Measurements from ENCODE around the gene FKBP6. TPM values are rescaled to one million over a fixed set of nuclear protein-coding genes. Genes with fewer than 3 reads are reported as not detected.
"Not testable (repeated sequence)": the region's sequence is repeated elsewhere in the genome, so short reads cannot be mapped to it uniquely, and the experiment has no call there.

FKBP6 gene
- total RNA-seq, 1 donor from 2014 or later, result not detected

GRCh38 chr7:73397521-73398281 lies 69.7 kb downstream of the FKBP6 start:
- Histone ChIP-seq H3K4me2 (ENCODE audit: low read length) (no peak overlapping the region), H3K27ac (ENCODE audit: low read depth, low read length) (no peak overlapping the region), H3K36me3 (ENCODE audit: insufficient read depth, low read length) (no peaks in the 10 kb centered on the region), H3K27me3 (ENCODE audit: insufficient read depth, low read length) (no peaks in the 10 kb centered on the region), H3K4me1 (ENCODE audit: insufficient read depth, low read length) (no peaks in the 10 kb centered on the region), H3K9ac (ENCODE audit: low read length) (no peak overlapping the region), H3K4me3 (ENCODE audit: insufficient read depth, low read depth, low read length) (no peak overlapping the region), H2AFZ (ENCODE audit: low read depth, low read length) (no peak overlapping the region), H3K9me3 (ENCODE audit: insufficient read depth, low read depth, low read length) (no peaks in the 10 kb centered on the region), H4K20me1 (ENCODE audit: insufficient read depth, low read length) (no peaks in the 10 kb centered on the region), H3K79me2 (ENCODE audit: insufficient read depth, low read length) (no peaks in the 10 kb centered on the region)
- no peak for FAIRE-seq
- TF ChIP-seq CTCF (IDR thresholded peaks at IDR 0.05; ENCODE audit: insufficient read depth, low read depth, low read length) (no peak), EZH2 (IDR thresholded peaks at IDR 0.05; ENCODE audit: insufficient read depth, low read length) (no peak)
- no peak overlapping the region for H3K4me3 Mint-ChIP-seq (ENCODE audit: unreplicated experiment)
- H3K36me3 Mint-ChIP-seq (ENCODE audit: low read depth, unreplicated experiment), result no peaks in the 10 kb centered on the region
- no peak for DNase-seq (ENCODE audit: low read depth)
- H3K9me3 Mint-ChIP-seq (ENCODE audit: unreplicated experiment), result peaks cover 3% of the 10 kb centered on the region
- no peak overlapping the region for H3K27ac Mint-ChIP-seq (ENCODE audit: unreplicated experiment)
- H3K4me1 Mint-ChIP-seq (ENCODE audit: low read depth, unreplicated experiment), result no peaks in the 10 kb centered on the region
- H3K27me3 Mint-ChIP-seq (ENCODE audit: low read depth, unreplicated experiment), result peaks cover 4% of the 10 kb centered on the region

- H3K9me3 Mint-ChIP-seq (ENCODE audit: unreplicated experiment); H3K27me3 ChIP-seq (ENCODE audit: insufficient read depth, low read length); FAIRE-seq; H3K27me3 Mint-ChIP-seq (ENCODE audit: low read depth, unreplicated experiment); H3K9ac ChIP-seq (ENCODE audit: low read length); H3K4me1 ChIP-seq (ENCODE audit: insufficient read depth, low read length); H3K36me3 Mint-ChIP-seq (ENCODE audit: low read depth, unreplicated experiment); H3K4me3 Mint-ChIP-seq (ENCODE audit: unreplicated experiment); H3K27ac Mint-ChIP-seq (ENCODE audit: unreplicated experiment); H3K4me1 Mint-ChIP-seq (ENCODE audit: low read depth, unreplicated experiment); H3K79me2 ChIP-seq (ENCODE audit: insufficient read depth, low read length); H3K9me3 ChIP-seq (ENCODE audit: insufficient read depth, low read depth, low read length); H3K27ac ChIP-seq (ENCODE audit: low read depth, low read length); H3K36me3 ChIP-seq (ENCODE audit: insufficient read depth, low read length); H4K20me1 ChIP-seq (ENCODE audit: insufficient read depth, low read length): not testable (repeated sequence)
- Histone ChIP-seq H2AFZ (ENCODE audit: low read depth, low read length) (peak overlapping the region; percentile 96), H3K4me2 (ENCODE audit: low read length) (peak overlapping the region; percentile 81), H3K4me3 (ENCODE audit: insufficient read depth, low read depth, low read length) (peak overlapping the region; percentile 50)
- peak; percentile 48 for DNase-seq (ENCODE audit: low read depth)
Observed at GRCh38 chr7:73399185-73400050, 71.5 kb downstream of the FKBP6 start.

DNA sequence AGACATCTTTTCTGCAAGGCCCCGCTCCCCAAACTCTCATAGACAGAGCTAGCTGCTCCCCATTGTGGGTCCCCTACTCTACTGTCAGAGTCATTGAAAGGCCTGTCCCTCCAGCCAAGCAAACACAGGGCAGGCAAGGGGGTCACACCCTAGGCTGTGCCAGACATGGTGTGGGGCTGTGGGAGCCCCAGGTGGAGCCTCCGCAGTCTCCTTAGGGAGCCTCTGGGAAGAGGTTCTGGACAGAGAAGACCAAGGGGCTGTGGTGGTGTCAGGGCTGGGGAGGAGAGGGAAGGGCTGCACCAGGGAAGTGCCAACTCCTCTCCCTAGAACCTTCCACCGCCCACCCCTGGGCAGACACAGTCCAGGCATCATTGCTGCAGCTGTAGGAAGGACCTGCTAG lies 76.9 kb downstream of the FKBP6 start:
- H3K27ac Mint-ChIP-seq (ENCODE audit: unreplicated experiment); H3K9ac ChIP-seq (ENCODE audit: low read length); H3K36me3 ChIP-seq (ENCODE audit: insufficient read depth, low read length); H3K4me1 ChIP-seq (ENCODE audit: insufficient read depth, low read length); H3K4me3 ChIP-seq (ENCODE audit: insufficient read depth, low read depth, low read length); DNase-seq (ENCODE audit: low read depth); H3K27me3 ChIP-seq (ENCODE audit: insufficient read depth, low read length); H3K4me1 Mint-ChIP-seq (ENCODE audit: low read depth, unreplicated experiment); H3K4me3 Mint-ChIP-seq (ENCODE audit: unreplicated experiment); H3K9me3 Mint-ChIP-seq (ENCODE audit: unreplicated experiment); FAIRE-seq; H3K27me3 Mint-ChIP-seq (ENCODE audit: low read depth, unreplicated experiment); H3K27ac ChIP-seq (ENCODE audit: low read depth, low read length); H4K20me1 ChIP-seq (ENCODE audit: insufficient read depth, low read length); H3K36me3 Mint-ChIP-seq (ENCODE audit: low read depth, unreplicated experiment); H3K79me2 ChIP-seq (ENCODE audit: insufficient read depth, low read length); H2AFZ ChIP-seq (ENCODE audit: low read depth, low read length); H3K4me2 ChIP-seq (ENCODE audit: low read length); H3K9me3 ChIP-seq (ENCODE audit: insufficient read depth, low read depth, low read length): not testable (repeated sequence)

Other genes starting within 250 kb of the FKBP6 start
- not detected in 2 replicates for gene SPDYE9, start 242.1 kb upstream of the FKBP6 start, total RNA-seq
- 26.0 and 27.6 TPM in 2 replicates for gene NSUN5, start 19.3 kb upstream of the FKBP6 start, total RNA-seq
- not detected in 2 replicates for gene TRIM50, start 79 bp upstream of the FKBP6 start, total RNA-seq
- gene FZD9, start 105.6 kb downstream of the FKBP6 start, total RNA-seq, result 1.5 and 1.7 TPM in 2 replicates
- 61.0 and 62.5 TPM in 2 replicates for gene BAZ1B, start 194.1 kb downstream of the FKBP6 start, total RNA-seq
- gene BCL7B, start 229.5 kb downstream of the FKBP6 start, total RNA-seq, result 27.6 and 30.1 TPM in 2 replicates